Anterior cingulate cortex (tissue), 58 donors: ENCODE measurements around the gene JARID2.
A peak's percentile ranks its signal among the peaks of the same experiment; 100 is the strongest.
"Not testable (repeated sequence)": the region's sequence is repeated elsewhere in the genome, so short reads cannot be mapped to it uniquely, and the experiment has no call there.

ENCODE experiments used
- DNase-seq, 58 donors: peaks; one replicate each; lab custom pipeline; 2025; lab: John Stamatoyannopoulos, UW

JARID2 gene

DNA sequence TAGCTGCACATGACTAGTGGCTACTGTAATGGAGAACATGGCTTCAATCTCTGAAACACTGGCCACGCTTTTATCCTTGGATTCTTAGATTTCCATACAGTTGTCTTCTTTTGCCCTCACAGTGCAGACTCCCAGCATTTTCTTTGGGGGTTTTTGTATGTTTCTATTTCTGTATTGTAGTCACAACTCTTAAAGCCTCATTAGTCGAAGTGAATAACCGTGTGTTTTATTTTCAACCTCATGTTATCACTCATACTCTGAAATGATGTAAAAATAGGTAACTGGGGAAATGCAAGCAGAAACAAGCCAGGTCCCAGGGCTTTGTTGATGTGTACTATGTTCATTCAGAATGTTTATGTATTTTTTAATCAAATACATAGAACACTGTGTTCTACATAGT, 162.9 kb downstream of the JARID2 start:
- no peak for DNase-seq

DNA sequence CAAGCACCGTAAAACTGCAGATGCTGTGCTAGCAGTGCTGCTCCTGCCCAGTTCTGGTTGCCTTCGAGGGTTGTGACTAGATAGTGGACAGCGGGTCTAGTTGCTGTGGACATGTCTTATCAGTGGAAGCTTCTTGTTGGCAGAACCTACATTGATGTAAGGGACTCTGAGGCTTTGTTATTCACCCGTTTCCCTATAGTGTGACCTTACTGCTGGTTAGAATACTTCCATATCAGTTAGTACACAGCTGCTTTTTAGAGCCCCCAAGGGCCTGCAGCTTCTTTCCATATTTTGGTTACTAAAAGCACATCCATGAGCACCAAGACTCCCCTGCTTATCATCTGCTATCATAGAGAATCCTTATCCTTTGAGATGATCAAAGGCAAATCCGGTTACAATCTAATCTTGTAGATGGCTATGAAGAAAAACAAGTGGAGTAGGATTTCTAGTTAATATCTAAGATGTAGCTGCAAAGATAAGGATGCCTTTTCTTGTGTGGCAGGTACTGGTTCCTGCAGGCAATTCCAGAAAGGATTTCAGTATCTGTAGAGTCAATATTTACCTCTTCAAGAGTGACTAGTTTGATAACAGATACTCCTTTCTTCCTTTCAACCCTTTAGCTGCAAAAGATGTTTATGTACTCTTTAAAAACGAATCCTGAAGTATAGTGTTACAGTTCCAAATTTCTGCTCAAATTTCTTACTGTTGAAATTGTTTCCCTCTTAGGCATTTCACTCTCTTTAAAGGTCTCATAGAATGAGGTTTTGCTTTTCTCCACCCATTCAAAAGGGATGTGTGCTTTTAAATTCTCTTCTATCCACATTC, 163.6 kb downstream of the JARID2 start:
- DNase-seq, result no peak

DNA sequence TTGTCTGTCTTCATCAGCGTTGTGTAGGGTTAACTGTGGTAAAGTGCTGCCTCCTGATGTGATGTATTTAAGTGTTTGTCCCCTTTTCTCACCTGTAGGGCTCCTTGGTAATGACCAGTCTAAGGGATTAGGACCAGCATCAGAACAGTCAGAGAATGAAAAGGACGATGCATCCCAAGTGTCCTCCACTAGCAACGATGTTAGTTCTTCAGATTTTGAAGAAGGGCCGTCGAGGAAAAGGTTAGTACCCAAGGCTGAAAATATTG, 164.2 kb downstream of the JARID2 start:
- DNase-seq, result no peak

DNA sequence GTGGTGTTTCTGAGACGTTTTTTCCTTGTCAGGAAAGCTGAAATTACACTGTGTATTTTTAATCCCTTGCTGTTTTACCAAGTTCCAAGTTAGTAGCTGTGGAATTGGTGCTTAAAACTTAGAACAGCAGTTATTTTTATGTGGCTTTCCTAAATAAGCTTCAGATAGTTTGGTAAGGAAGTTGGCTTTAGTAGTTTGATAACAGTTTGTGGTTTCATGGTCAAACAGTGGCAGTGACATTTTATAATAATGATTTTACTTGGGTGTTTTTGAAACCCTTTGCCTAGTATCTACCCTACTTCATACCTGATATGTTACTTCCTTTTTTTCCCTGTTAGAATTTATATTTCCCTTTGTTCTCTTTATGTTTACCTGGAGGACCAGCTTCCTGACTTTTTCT, 164.9 kb downstream of the JARID2 start:
- DNase-seq, result no peak

DNA sequence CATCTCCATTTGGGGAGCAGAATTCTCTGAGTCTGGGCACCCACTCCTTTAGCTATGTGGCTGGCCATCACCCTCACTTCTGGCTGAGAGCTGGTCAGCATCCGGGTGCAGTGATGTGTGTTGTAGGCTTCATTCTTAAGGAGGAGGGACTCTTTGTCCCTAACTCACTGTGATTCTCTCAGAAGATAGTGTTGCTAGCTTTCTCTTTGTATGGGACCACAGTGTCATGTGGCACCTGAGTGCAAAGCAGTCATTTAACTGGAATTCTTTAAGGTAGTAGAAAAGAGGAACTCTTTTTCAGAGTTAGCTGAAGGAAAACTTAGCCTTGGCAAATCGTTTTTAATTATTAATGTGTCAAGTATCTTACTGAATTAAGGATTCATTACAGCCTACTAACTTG, 165.9 kb downstream of the JARID2 start:
- no peak for DNase-seq

DNA sequence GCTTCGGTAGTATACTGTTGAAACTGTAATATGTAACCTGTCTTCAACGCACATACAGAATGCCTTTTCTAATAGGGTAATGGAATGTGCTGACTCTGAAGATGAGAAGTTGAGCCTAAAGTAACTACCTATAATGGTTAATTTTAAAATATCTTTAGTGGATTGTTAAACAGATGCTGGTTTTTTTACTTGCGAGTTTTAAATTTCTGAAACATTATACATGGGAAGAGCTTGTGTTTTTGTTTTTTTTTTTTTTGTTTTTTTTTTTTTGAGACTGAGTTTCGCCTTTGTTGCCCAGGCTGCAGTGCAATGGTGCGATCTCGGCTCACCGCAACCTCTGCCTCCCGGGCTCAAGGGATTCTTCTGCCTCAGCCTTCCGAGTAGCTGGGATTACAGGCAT, 166.9 kb downstream of the JARID2 start:
- DNase-seq, result no peak

DNA sequence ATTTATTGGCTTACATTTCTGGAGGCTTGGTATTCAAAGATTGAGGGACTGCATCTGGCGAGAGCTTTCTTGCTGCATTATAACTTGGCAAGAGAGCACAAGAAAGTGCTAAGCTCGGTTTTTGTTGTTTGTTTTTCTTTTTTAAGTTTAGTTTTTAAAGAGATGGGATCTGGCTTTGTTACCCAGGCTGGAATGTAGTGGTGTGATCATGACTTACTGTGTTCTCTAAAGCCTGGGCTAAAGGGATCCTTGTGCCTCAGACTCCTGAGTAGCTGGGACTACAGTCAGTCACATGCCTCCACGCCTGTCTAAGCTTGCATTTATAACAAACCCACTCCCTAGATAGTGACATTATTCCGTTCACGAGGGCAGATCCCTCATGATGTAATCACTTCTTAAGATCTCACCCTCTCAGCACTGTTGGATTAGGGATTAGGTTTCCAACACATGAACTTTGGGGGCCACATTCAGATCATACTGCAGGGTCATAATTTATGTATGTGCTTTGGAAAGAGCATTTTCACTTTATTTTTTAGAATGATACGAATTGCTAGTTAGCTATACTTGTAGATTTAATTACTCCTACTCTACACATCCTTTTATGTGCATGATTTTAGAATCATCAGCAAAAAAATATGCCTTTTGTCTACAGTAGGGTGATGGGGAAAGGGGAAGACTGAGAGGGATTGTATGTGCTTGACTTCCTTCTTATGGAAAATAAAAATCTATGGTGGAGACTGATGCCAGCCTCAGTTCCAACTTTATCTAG, 167.8 kb downstream of the JARID2 start:
- DNase-seq, result no peak

DNA sequence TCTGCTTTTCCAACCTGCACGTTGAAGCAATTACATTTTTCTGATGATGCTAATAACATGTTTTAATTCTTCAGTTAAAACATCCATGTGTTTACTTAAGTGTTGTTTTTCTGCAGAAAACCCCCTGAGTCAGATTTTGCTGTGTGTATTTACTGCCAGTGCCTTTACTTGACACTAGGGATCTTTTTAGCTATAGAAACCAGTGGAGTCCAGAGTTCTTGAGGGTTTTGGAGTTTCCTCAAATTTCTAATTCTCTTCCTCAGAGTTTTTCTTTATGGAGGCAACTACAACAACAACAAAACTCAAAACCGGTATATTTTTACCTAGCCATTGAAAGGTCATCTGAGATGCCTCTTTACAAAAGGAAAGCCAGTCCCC, 168.4 kb downstream of the JARID2 start:
- DNase-seq, result no peak

DNA sequence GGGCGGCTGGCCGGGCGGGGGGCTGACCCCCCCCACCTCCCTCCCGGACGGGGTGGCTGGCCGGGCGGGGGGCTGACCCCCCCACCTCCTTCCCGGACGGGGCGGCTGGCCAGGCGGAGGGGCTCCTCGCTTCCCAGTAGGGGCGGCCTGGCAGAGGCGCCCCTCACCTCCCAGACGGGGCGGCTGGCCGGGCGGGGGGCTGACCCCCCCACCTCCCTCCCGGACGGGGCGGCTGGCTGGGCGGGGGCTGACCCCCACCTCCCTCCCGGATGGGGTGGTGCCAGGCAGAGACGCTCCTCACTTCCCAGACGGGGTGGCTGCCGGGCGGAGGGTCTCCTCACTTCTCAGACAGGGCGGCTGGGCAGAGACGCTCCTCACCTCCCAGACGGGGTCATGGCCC, 169.8 kb downstream of the JARID2 start:
- not testable (repeated sequence) for DNase-seq

DNA sequence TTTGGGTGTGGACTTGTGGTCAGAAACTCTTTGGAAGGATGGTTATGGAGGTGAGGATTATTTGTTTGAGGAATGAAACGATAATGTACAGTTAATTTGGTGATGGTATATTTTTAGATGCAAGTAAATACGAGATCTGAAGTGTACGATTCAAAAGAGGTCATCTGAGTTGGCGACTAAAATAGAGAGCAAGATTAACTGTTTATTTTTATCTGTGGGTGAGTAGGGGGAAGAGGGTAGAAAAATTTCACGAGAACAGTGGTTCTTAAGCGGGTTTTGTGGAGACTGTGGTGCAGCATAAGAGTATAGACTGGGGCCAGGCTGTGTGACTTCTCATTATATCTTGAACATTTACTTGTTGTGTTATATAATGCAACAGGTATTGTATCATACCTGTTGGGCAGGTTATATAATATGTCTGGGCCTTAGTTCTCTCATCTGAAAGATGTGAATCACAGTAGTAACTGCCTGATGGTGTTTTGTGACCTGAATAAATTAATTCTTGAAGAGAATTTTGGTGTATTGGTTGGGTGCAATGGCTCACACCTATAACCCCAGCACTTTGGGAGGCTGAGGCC, 171.2 kb downstream of the JARID2 start:
- DNase-seq, result no peak

DNA sequence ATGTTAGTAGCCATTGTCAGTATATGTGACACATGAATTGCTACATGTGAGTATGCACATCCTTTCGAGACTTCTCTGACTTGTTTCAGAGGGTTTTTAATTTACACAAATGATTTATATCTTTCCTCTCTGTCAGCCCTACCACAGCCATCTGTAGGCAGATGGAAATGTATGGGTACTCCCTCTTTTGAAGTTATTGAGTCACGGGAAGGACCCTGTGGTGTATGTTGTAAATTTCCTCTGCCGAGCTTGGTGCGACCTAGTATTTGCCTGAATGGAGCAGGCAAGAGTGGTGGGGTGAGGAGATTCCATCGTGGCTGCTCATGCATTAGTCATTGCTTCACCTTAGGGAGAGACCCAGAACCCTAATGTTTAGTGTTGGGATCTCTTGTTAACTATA, 171.9 kb downstream of the JARID2 start:
- no peak for DNase-seq

DNA sequence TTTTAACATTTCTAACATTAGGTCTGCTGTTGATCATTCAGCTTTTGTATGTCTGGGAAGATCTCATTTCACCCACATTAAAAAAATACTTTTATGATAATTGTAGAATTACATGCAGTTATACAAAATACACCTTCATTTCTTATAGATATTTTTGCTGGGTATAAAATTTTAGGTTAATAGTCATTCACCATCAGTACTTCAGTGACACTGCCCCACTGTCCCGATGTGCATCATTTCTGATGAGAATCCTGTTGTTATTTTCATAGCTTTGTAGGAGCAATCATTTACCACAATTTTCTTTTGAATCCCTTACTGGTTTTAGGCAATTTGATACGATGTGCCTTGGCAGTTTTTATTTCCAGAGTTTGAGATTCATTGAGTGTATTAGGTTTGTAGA, 173.6 kb downstream of the JARID2 start:
- no peak for DNase-seq

DNA sequence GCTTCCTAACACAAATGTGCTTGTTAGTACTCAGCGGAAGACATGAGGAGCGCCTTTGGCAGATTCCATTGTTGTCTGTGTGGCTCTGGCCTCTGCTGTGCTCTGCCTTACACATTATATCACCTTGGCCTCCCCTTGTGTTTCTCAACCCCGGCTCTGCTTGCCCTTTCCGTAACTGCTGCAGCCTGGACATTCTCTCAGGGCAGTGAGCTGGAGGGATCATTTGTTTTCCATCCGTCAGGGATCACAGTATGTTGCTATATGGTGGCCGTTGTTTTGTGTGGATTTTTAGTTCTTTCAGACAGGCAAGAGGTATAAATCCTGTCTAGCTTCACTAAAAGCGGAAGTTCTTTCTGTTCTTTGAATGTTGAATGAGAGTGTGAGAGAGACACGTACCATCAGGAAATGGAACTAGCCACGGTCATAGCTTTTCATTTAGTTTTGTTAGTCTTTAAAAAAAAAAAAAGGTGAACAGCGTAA, 175.1 kb downstream of the JARID2 start:
- DNase-seq, result no peak

DNA sequence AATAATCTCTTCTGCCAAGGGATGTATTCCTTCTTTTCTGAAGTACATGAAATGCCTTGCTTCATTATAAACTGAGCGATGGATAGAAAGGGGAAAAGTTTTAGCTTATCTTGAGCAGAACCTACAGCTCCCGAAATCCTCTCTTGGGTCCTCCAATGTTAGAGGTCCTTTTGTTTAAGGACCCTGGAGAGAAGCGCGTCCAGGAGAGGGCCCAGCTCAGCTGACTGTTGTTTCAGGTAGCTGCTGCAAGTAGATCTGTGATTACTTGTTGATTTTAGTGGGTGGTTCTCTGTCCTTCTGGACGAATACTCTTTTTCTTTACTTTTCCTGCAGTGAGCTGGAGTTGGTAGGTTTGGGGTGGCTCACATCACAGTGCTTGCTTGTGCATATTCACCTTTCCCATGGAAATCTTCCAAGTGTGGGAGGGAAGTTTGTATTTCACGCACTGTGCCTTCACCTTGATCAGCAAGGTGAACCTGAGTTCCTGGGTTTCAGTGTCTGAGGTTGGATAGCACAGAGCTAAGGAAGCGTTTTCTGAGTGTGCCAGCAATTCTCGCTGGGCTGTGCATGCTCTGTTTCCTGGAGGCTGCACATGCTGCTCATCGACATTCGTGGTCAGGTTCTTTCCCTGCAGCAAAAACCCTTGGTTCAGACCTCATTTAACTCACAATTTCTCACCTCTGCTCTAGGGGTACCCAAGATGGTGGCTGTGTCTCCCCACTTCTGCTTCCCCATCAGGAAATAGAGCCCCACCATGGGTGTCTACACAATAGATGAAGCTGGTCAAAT, 176.3 kb downstream of the JARID2 start:
- no peak for DNase-seq

DNA sequence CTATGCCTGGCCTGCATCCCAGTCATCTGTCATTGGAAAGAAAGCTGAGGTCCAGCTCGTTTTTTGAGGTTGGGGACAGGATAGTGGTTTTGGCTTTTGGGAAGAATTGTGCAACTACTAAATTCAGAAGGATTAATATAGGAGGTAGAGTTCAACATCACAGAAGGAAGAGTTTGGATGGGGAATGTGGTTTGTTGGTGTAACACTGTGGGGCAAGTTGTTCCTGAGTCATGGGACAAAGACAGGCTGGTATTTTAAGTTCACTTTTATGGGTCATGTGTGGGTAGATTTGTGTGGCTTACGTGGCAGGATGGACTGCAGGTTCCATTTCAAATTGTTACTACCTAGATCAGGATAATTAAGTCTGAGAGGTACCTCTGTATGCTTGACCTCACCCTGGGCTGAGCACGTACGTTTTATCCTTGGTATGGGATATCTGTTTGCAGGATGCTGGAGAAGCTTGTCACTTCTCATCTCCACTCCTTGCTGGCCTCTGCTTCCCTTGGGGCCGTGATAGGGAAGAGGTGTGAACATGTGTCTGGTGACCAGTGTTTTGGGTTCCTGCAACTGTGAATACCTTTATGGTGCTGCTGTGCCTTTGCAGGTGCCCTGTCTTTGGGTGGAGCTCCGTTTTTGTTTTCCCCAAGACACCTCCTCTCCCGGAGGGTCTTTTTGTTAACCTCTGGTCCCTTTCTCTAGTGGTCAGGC, 177.6 kb downstream of the JARID2 start:
- DNase-seq, result no peak

DNA sequence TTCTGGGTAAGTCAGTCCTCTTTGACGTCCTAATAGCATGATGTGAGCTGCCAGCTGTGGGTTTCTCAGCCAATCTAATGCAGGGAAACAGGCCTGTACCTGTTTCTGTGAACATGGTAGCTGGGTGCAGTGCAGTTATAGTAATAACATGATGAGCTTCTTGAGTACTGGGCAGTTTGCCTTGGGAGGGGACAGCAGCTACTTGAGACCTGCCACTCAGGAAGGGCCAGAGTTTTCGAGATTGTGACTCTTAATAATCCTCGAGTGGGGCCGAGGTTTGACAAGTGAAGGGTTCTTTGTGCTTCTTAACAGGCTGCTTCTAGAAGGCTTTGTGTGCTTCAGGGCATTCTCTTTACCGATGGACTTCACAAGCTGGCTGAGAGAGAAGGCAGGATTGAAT, 180.1 kb downstream of the JARID2 start:
- no peak for DNase-seq

DNA sequence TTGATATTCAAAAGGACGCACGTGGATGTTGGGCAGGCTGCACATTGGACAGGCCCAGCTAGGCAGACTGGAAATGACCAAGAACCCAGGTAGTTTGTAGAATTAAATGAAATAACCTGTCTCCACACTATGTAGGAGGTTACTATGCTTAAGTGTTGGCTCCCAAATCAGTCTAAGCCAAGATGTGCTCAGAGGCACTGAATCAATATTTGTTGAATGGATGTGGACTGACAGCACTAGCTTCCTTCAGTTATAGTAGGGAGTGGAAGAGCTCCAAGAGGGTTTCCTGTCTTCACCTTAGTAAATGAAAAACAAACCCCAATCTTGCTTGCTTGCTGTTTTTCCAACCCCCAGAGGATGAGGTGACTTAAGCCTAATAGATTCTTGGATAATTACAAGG, 180.5 kb downstream of the JARID2 start:
- no peak for DNase-seq

DNA sequence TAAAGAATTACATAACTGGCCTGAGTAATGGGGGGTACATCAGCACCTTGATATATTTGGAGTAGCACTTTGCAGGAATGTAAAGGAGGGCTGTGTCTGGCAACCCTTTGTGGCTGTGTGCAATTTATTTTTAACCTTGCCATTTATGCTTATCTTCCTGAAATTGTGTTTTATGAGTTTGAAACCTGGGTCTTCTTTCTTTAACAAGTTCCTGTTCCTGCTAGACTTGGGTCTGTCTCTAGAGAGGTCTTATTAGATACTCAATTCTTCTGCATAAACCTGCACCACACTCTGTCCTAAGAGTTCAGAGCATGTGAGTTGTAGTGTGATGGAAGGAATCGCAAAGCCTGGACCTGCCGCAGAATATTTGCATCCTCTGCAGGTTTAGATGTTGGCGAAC, 181.0 kb downstream of the JARID2 start:
- no peak for DNase-seq

DNA sequence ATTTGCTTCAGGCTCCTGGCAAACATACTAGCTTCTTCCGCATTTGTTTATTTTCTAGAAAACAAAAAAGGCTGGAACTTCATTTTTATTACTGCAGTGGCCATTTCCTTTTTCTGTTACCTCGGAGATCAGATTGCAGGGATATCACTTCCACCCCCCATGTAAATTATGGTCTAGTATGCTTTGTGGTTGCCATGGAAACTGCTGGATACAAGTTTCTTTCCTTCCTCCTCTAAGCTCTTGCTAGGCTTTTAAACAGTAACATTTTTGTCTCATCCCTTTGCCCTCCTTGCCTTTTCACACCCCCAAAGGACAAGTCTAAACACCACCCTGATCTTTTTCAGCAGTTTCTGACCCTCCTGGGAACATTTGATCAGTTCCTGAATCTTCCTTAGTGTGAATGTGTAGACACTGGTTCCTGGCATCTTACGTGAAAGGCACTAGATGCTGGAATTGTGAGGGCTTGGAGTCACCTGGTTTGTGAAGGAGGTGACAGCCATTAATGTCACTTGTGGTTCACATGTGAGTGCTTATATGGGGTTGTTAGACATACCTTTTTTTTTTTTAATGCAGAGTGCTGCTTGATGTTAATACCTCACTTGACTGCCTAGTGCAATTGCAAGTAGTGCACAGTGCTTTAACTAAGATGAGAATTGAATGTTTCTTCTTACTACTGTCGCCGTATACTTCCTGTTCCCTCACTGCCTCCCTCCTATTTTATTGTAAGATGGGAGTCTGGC, 181.6 kb downstream of the JARID2 start:
- DNase-seq, result peak in 2 of 58 donors; percentile 14 to 36
